HUDEP-2 (cell line): ENCODE measurements around the gene TMPRSS9.

Source experiments
- DNase-seq, 76 experiments: peaks; one replicate each; lab custom pipeline; 2025; ENCODE audit not compliant: unreplicated experiment in 76 of 76; lab: John Stamatoyannopoulos, UW

TMPRSS9 gene

GRCh38 chr19:2358548-2359173 lies 1.4 kb upstream of the TMPRSS9 start:
- no peak for DNase-seq

GRCh38 chr19:2360833-2361232 lies 768 bp downstream of the TMPRSS9 start:
- no peak for DNase-seq

GRCh38 chr19:2361246-2362045 lies 1.4 kb downstream of the TMPRSS9 start:
- no peak for DNase-seq

- DNase-seq: no peak
Measured at GRCh38 chr19:2362046-2362969, 2.2 kb downstream of the TMPRSS9 start.

- DNase-seq: no peak
Measured at GRCh38 chr19:2362970-2363300, 2.9 kb downstream of the TMPRSS9 start.

GRCh38 chr19:2363419-2363818 lies 3.4 kb downstream of the TMPRSS9 start:
- DNase-seq: no peak

- no peak for DNase-seq
Measured at GRCh38 chr19:2365201-2365970, 5.3 kb downstream of the TMPRSS9 start.

GRCh38 chr19:2371656-2372055 lies 11.6 kb downstream of the TMPRSS9 start:
- no peak for DNase-seq

- DNase-seq: no peak
Measured at GRCh38 chr19:2372076-2372612, 12.1 kb downstream of the TMPRSS9 start.

- DNase-seq: peak in 2 of 76 experiments; percentile 16 to 18
Measured at GRCh38 chr19:2374808-2375207, 14.7 kb downstream of the TMPRSS9 start.

- DNase-seq: no peak
Measured at GRCh38 chr19:2375353-2376121, 15.5 kb downstream of the TMPRSS9 start.

GRCh38 chr19:2376784-2377519 lies 16.9 kb downstream of the TMPRSS9 start:
- no peak for DNase-seq

GRCh38 chr19:2380567-2380966 lies 20.5 kb downstream of the TMPRSS9 start:
- DNase-seq: no peak

GRCh38 chr19:2381148-2381820 lies 21.2 kb downstream of the TMPRSS9 start:
- no peak for DNase-seq

GRCh38 chr19:2382530-2383222 lies 22.6 kb downstream of the TMPRSS9 start:
- no peak for DNase-seq

- DNase-seq: peak in 3 of 76 experiments; percentile 19 to 31 (median 23)
Measured at GRCh38 chr19:2385053-2385721, 25.1 kb downstream of the TMPRSS9 start.
